ENCODE measurements around the gene MVD. TPM values are rescaled to one million over a fixed set of nuclear protein-coding genes. Genes with fewer than 3 reads are reported as not detected.

The MVD gene
- total RNA-seq, 1 experiment from 2014 or later: 141 TPM

DNA sequence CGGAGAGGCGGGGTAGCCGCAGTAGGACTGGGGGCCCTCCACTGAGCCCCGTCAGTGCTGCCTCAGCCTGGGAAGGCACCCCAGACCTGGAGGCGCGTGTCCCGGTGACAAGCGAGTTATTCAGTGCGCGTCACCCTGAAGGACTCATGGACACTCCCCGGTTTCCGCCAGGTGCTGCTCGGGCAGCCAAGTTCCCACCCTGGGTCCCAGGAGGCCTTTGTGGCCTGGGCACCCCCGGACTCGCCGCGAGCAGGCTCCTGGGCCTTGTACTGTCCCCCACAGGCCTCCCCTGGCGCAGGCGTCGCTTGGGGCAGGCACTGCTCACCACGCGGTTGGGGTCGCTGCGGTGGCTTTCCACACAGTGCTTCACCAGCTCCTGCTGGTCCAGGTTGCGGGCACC is 35.8 kb upstream of the MVD start:
- CTCF ChIA-PET: interaction anchor here (0.5 to 1.2 kb wide), 3 partner anchors 11 to 141 kb away, joined by 4 to 7 read pairs (median 4); no protein-coding TSS in a partner anchor
- peaks cover 2% of the 10 kb centered on the region; the same call in 1 of the 2 replicates for H3K36me3 ChIP-seq (ENCODE audit: control insufficient read depth, insufficient read depth, low read length)
- no peaks in the 10 kb centered on the region for H3K4me1 Mint-ChIP-seq (ENCODE audit: low read depth, unreplicated experiment)

GRCh38 chr16:88697831-88698615 is 35.1 kb upstream of the MVD start:
- H3K4me1 Mint-ChIP-seq (ENCODE audit: low read depth, unreplicated experiment): no peaks in the 10 kb centered on the region
- H3K9me3 Mint-ChIP-seq (ENCODE audit: unreplicated experiment): no peaks in the 10 kb centered on the region
- H3K4me3 ChIP-seq (ENCODE audit: low read depth, low read length): no peak overlapping the region
- no peaks in the 10 kb centered on the region for H3K27me3 ChIP-seq (replicated peaks; ENCODE audit: control insufficient read depth, insufficient read depth, low read length)
- POLR2A ChIA-PET: no interaction called here
- no peaks in the 10 kb centered on the region for H3K9me3 ChIP-seq
- BruUV-seq (replicated peaks): no TSS peak
- H3K36me3 Mint-ChIP-seq (ENCODE audit: insufficient read depth, unreplicated experiment): peaks cover 4% of the 10 kb centered on the region
- no peaks in the 10 kb centered on the region for H3K4me1 ChIP-seq
- no peak overlapping the region for H3K27ac Mint-ChIP-seq (ENCODE audit: unreplicated experiment)
- intact Hi-C loops (cut with micrococcal nuclease; ENCODE audit: unreplicated experiment): no loop called here
- H3K36me3 ChIP-seq (ENCODE audit: control insufficient read depth, insufficient read depth, low read length): peaks cover 2% of the 10 kb centered on the region; the same call in 1 of the 2 replicates
- no peaks in the 10 kb centered on the region for H3K27me3 Mint-ChIP-seq (ENCODE audit: insufficient read depth, unreplicated experiment)
- peak in 1 of 2 experiments; percentile 40 for DNase-seq
- TF ChIP-seq, protein P1, sequence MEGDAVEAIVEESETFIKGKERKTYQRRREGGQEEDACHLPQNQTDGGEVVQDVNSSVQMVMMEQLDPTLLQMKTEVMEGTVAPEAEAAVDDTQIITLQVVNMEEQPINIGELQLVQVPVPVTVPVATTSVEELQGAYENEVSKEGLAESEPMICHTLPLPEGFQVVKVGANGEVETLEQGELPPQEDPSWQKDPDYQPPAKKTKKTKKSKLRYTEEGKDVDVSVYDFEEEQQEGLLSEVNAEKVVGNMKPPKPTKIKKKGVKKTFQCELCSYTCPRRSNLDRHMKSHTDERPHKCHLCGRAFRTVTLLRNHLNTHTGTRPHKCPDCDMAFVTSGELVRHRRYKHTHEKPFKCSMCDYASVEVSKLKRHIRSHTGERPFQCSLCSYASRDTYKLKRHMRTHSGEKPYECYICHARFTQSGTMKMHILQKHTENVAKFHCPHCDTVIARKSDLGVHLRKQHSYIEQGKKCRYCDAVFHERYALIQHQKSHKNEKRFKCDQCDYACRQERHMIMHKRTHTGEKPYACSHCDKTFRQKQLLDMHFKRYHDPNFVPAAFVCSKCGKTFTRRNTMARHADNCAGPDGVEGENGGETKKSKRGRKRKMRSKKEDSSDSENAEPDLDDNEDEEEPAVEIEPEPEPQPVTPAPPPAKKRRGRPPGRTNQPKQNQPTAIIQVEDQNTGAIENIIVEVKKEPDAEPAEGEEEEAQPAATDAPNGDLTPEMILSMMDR (IDR thresholded peaks at IDR 0.05; ENCODE audit: insufficient read depth in 1 of 2, low read depth in 1 of 2, low read length in 1 of 2, severe bottlenecking in 1 of 2, unreplicated experiment in 1 of 2): peak; percentile 51 to 80
- CTCF ChIA-PET: interaction anchor here (0.5 to 1.2 kb wide), 3 partner anchors 10 to 141 kb away, joined by 4 to 7 read pairs (median 4); no protein-coding TSS in a partner anchor
- no peak overlapping the region for H3K4me3 Mint-ChIP-seq (ENCODE audit: unreplicated experiment)

More for the DNA sequence above, 35.8 kb upstream of the MVD start:
- peaks cover 6% of the 10 kb centered on the region for H3K36me3 Mint-ChIP-seq (ENCODE audit: insufficient read depth, unreplicated experiment)
- H3K4me3 Mint-ChIP-seq (ENCODE audit: unreplicated experiment): no peak overlapping the region
- POLR2A ChIA-PET: no interaction called here
- H3K27me3 Mint-ChIP-seq (ENCODE audit: insufficient read depth, unreplicated experiment): no peaks in the 10 kb centered on the region
- H3K9me3 Mint-ChIP-seq (ENCODE audit: unreplicated experiment): no peaks in the 10 kb centered on the region
- TF ChIP-seq, protein P1 (IDR thresholded peaks at IDR 0.05; ENCODE audit: insufficient read depth in 1 of 2, low read depth in 1 of 2, low read length in 1 of 2, severe bottlenecking in 1 of 2, unreplicated experiment in 1 of 2): no peak
- no peaks in the 10 kb centered on the region for H3K4me1 ChIP-seq
- intact Hi-C loops (cut with micrococcal nuclease; ENCODE audit: unreplicated experiment): no loop called here
- no TSS peak for BruUV-seq (replicated peaks)
- no peaks in the 10 kb centered on the region for H3K9me3 ChIP-seq
- no peak overlapping the region for H3K27ac Mint-ChIP-seq (ENCODE audit: unreplicated experiment)
- H3K4me3 ChIP-seq (ENCODE audit: low read depth, low read length): no peak overlapping the region
- DNase-seq: no peak
- no peaks in the 10 kb centered on the region for H3K27me3 ChIP-seq (replicated peaks; ENCODE audit: control insufficient read depth, insufficient read depth, low read length)

DNA sequence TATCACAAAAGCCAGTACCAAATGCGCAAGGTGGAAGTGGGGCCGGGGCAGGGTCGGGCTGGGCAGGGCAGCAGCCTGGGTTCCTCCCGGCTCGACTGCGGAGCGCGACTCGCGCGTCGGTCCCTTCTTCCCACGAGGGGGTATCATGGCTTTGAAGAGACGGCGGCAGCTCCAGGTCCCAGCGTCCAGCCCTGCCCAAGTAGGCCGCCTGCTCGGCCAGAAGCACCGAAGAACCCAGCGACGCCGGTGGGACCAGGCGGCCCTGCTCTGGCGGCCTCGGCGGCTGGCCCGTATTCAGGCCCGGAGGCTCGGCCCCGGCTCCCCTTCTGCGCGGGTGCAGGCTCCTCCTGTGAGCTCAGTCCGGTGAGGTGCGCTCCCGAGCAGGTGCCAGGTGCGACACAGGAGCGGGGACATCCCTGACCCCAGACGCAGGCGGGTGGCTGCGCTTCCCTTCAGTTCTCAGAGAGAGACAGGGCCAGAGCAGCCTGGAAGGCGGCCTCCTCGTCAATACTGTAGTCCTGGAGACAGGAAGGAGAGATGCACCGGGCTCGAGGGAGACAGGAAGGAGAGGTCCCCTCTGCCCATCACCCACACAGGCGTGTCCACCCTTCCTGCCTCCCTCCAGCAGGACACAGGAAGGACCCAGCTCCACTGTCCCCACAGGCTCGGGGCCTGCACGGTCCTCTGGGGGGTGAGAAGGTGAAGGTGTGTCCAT is 34.4 kb upstream of the MVD start:
- Histone ChIP-seq H3K9me3 (no peaks in the 10 kb centered on the region), H3K4me1 (no peaks in the 10 kb centered on the region), H3K4me3 (ENCODE audit: low read depth, low read length) (no peak overlapping the region), H3K27me3 (replicated peaks; ENCODE audit: control insufficient read depth, insufficient read depth, low read length) (no peaks in the 10 kb centered on the region), H3K36me3 (ENCODE audit: control insufficient read depth, insufficient read depth, low read length) (peaks cover 2% of the 10 kb centered on the region; the same call in 1 of the 2 replicates)
- POLR2A ChIA-PET: no interaction called here
- TF ChIP-seq, protein P1 (IDR thresholded peaks at IDR 0.05; ENCODE audit: insufficient read depth in 1 of 2, low read depth in 1 of 2, low read length in 1 of 2, severe bottlenecking in 1 of 2, unreplicated experiment in 1 of 2): no peak
- CTCF ChIA-PET: interaction anchor here (1.2 kb wide), 1 partner anchor 24 kb away, joined by 4 read pairs; no protein-coding TSS in a partner anchor
- no peaks in the 10 kb centered on the region for H3K36me3 Mint-ChIP-seq (ENCODE audit: insufficient read depth, unreplicated experiment)
- DNase-seq: no peak
- H3K27ac Mint-ChIP-seq (ENCODE audit: unreplicated experiment): no peak overlapping the region
- BruUV-seq (replicated peaks): no TSS peak
- intact Hi-C loops (cut with micrococcal nuclease; ENCODE audit: unreplicated experiment): no loop called here
- H3K4me1 Mint-ChIP-seq (ENCODE audit: low read depth, unreplicated experiment): no peaks in the 10 kb centered on the region
- H3K4me3 Mint-ChIP-seq (ENCODE audit: unreplicated experiment): no peak overlapping the region
- no peaks in the 10 kb centered on the region for H3K9me3 Mint-ChIP-seq (ENCODE audit: unreplicated experiment)
- H3K27me3 Mint-ChIP-seq (ENCODE audit: insufficient read depth, unreplicated experiment): no peaks in the 10 kb centered on the region

Data from Caco-2 (cell line).